Measurements from ENCODE around the gene EIF3L. TPM values are rescaled to one million over a fixed set of nuclear protein-coding genes. Genes with fewer than 3 reads are reported as not detected.

EIF3L gene
- total RNA-seq, 1 experiment from 2014 or later, result 739 TPM

- H3T11ph ChIP-seq (ENCODE audit: low read length), result no peak overlapping the region
- no peak overlapping the region for H2BK15ac ChIP-seq (ENCODE audit: low read depth, low read length)
- Mint-ChIP-seq H3K4me1 (peaks cover 5 to 11% of the 10 kb centered on the region in 2 experiments), H3K27me3 (ENCODE audit: low read depth) (peaks cover 15% of the 10 kb centered on the region), H3K4me3 (no peak overlapping the region), H3K9me3 (no peaks in the 10 kb centered on the region), H3K27ac (no peak overlapping the region), H3K36me3 (ENCODE audit: insufficient read depth in 1 of 3, low read depth in 3 of 3) (peaks cover 7 to 18% (median 17%) of the 10 kb centered on the region in 3 experiments; a peak in 6 of 7 replicates)
- no peak for DNase-seq
- no peak overlapping the region for H3K4me2 ChIP-seq (ENCODE audit: insufficient read depth, insufficient read length, low read length)
- H3K27ac ChIP-seq (ENCODE audit: insufficient read length, low read depth, low read length), result no peak overlapping the region
- H2BK5ac ChIP-seq (ENCODE audit: insufficient read length, low read length), result no peak overlapping the region
- H4K91ac ChIP-seq (ENCODE audit: insufficient read length, low read depth, low read length), result no peak overlapping the region
- H2AFZ ChIP-seq (ENCODE audit: low read length), result no peak overlapping the region
- H3K18ac ChIP-seq (ENCODE audit: insufficient read length, low read depth, low read length), result no peak overlapping the region
- H2BK12ac ChIP-seq (ENCODE audit: insufficient read length, low read depth, low read length), result no peak overlapping the region
- no peak overlapping the region for H3K23ac ChIP-seq (ENCODE audit: insufficient read length, low read depth, low read length)
- no CpG with 5 or more reads among the region's 2 CpGs for WGBS (ENCODE audit: extremely low coverage, insufficient read length, low lambda C conversion rate)
- H4K5ac ChIP-seq (ENCODE audit: insufficient read length, low read depth, low read length), result no peak overlapping the region
- no peaks in the 10 kb centered on the region; the same call in 1 of the 2 replicates for H3K27me3 ChIP-seq (ENCODE audit: insufficient read depth, low read length)
- H2AK5ac ChIP-seq (ENCODE audit: insufficient read length, low read length), result no peak overlapping the region
- no peak for TF ChIP-seq CTCF (conservative IDR thresholded peaks at IDR 0.05)
- no peak overlapping the region for H2BK20ac ChIP-seq (ENCODE audit: low read depth, low read length, poor library complexity, severe bottlenecking)
- no peak overlapping the region for H4K8ac ChIP-seq (replicated peaks; ENCODE audit: insufficient read length, low read depth, low read length)
- no peaks in the 10 kb centered on the region for H3K9me3 ChIP-seq (ENCODE audit: control insufficient read depth, low read depth, low read length)
- no peak overlapping the region for H3K56ac ChIP-seq (ENCODE audit: insufficient read length, low read depth, low read length)
- H4K20me1 ChIP-seq (ENCODE audit: control insufficient read depth, insufficient read depth, insufficient read length), result no peaks in the 10 kb centered on the region
- H3K23me2 ChIP-seq (ENCODE audit: insufficient read length, low read depth, low read length, poor library complexity, severe bottlenecking), result peaks cover 7% of the 10 kb centered on the region
- peaks cover 2% of the 10 kb centered on the region for H3K79me1 ChIP-seq (ENCODE audit: insufficient read depth, low read depth, low read length, poor library complexity, severe bottlenecking)
- no peaks in the 10 kb centered on the region for H3K4me1 ChIP-seq (ENCODE audit: insufficient read depth, low read length)
- H3K9ac ChIP-seq (ENCODE audit: extremely low read depth, insufficient read length, low read length), result no peak overlapping the region
- H3K4ac ChIP-seq (ENCODE audit: low read depth, low read length), result no peak overlapping the region
- no peak overlapping the region for H2BK120ac ChIP-seq (ENCODE audit: low read depth, low read length, poor library complexity, severe bottlenecking)
- H3K14ac ChIP-seq (ENCODE audit: insufficient read depth, low read length), result no peak overlapping the region
- peaks cover 2% of the 10 kb centered on the region; the same call in 1 of the 2 replicates for H3K79me2 ChIP-seq (ENCODE audit: insufficient read depth, low read length)
Measured at GRCh38 chr22:37811867-37812266, 37.4 kb upstream of the EIF3L start.

Data from H9 (cell line).